Measurements from ENCODE around the gene PDIA5.

- TF ChIP-seq SIN3A (IDR thresholded peaks at IDR 0.05; ENCODE audit: borderline replicate concordance, insufficient read depth, low read length), result no peak
- no peak for TF ChIP-seq REST (IDR thresholded peaks at IDR 0.05; ENCODE audit: insufficient read depth in 1 of 2, low read depth in 2 of 2, low read length in 2 of 2)
These were observed 37.7 kb downstream of the PDIA5 start for GRCh38 chr3:123104550-123104949.
